Upper lobe of right lung (tissue), 1 donor: ENCODE measurements around the gene FAM13B. TPM values are rescaled to one million over a fixed set of nuclear protein-coding genes. Genes with fewer than 3 reads are reported as not detected.

Experiments
- ATAC-seq: fragments of 200-7000 bp; cut with Tn5 transposase; one replicate; pipeline ENCODE4 v1.9.1; 2020; ENCODE audit warnings: mild to moderate bottlenecking, moderate library complexity
- DNase-seq: peaks from one replicate; pipeline ENCODE4 v3.0.0-alpha.2; 2020
- H3K27ac ChIP-seq: fragments of 200-600 bp; one replicate; pipeline ENCODE4 v1.8.0; 2022
- H3K27me3 ChIP-seq: fragments of 200-600 bp; one replicate; pipeline ENCODE4 v1.8.0; 2022; ENCODE audit warnings: mild to moderate bottlenecking
- H3K36me3 ChIP-seq: fragments of 200-600 bp; one replicate; pipeline ENCODE4 v1.8.0; 2022
- H3K4me1 ChIP-seq: fragments of 200-600 bp; one replicate; pipeline ENCODE4 v1.8.0; 2022
- H3K4me3 ChIP-seq: fragments of 200-600 bp; one replicate; pipeline ENCODE4 v1.8.0; 2022; ENCODE audit warnings: mild to moderate bottlenecking
- H3K9me3 ChIP-seq: fragments of 200-600 bp; one replicate; pipeline ENCODE4 v1.8.0; 2022
- CTCF ChIP-seq: fragments of 200-600 bp; IDR thresholded peaks from one replicate; pipeline ENCODE4 v1.8.0; 2022; ENCODE audit warnings: antibody characterized with exemption
- intact Hi-C: fragments of 100-400 bp; cut with DNase I; formaldehyde crosslinking; loops from one replicate; pipeline ENCODE4 v1.11.0; 2022
- total RNA-seq: library from RNA; stranded (reverse); fragmentation: NEBNext Ultra II Directional; extraction: Animal tissue kit (Norgen Biotek cat#: 25700); gene quantifications from one replicate; pipeline ENCODE4 v1.2.1, GENCODE V29; 2021
- donor health status: DM: no; HTN: yes; CAD: no; lungs with severe emphysema.

FAM13B gene
- total RNA-seq, 1 donor from 2014 or later, result 42.4 TPM

GRCh38 chr5:137890845-137891244 lies 142.0 kb downstream of the FAM13B start:
- H3K9me3 ChIP-seq, result no peaks in the 10 kb centered on the region
- intact Hi-C loops, result no loop called here
- TF ChIP-seq CTCF, result no peak
- no peaks in the 10 kb centered on the region for H3K36me3 ChIP-seq
- no peak overlapping the region for H3K27ac ChIP-seq
- H3K4me3 ChIP-seq, result no peak overlapping the region
- H3K4me1 ChIP-seq, result no peaks in the 10 kb centered on the region
- DNase-seq (no peak), ATAC-seq (no peak)
- no peaks in the 10 kb centered on the region for H3K27me3 ChIP-seq

- no peak for TF ChIP-seq CTCF
- no peaks in the 10 kb centered on the region for H3K4me1 ChIP-seq
- H3K27me3 ChIP-seq, result no peaks in the 10 kb centered on the region
- DNase-seq, result peak; percentile 93
- H3K27ac ChIP-seq, result peak within 1 kb of the TSS; percentile 75
- intact Hi-C loops, result no loop called here
- H3K4me3 ChIP-seq, result peak within 1 kb of the TSS; percentile 53
- H3K9me3 ChIP-seq, result no peaks in the 10 kb centered on the region
- H3K36me3 ChIP-seq, result no peaks in the 10 kb centered on the region
- ATAC-seq, result peak; percentile 100
Observed at GRCh38 chr5:137888863-137889759, 143.8 kb downstream of the FAM13B start, which contains the start of gene PKD2L2. Gene PKD2L2 (plus strand): TSS chr5:137889457. CDS start chr5:137889492, 35 bp downstream.

- Histone ChIP-seq H3K36me3 (no peaks in the 10 kb centered on the region), H3K4me1 (no peaks in the 10 kb centered on the region), H3K27ac (peak overlapping the region; percentile 75), H3K27me3 (no peaks in the 10 kb centered on the region), H3K4me3 (peak overlapping the region; percentile 53), H3K9me3 (no peaks in the 10 kb centered on the region)
- no peak for TF ChIP-seq CTCF
- ATAC-seq (no peak), DNase-seq (no peak)
- intact Hi-C loops, result no loop called here
Observed at GRCh38 chr5:137888466-137888862, 144.4 kb downstream of the FAM13B start.

Other genes starting within 250 kb of the FAM13B start
- not detected for gene MYOT, start 165.2 kb downstream of the FAM13B start, total RNA-seq
- not detected for gene PKD2L2, start 143.6 kb downstream of the FAM13B start, total RNA-seq
- gene WNT8A, start 51.0 kb upstream of the FAM13B start, total RNA-seq, result not detected
- gene NME5, start 106.3 kb upstream of the FAM13B start, total RNA-seq, result 2.4 TPM
- 46.7 TPM for gene BRD8, start 145.6 kb upstream of the FAM13B start, total RNA-seq
- gene KIF20A, start 146.0 kb upstream of the FAM13B start, total RNA-seq, result 0.69 TPM
- gene CDC23, start 180.2 kb upstream of the FAM13B start, total RNA-seq, result 19.3 TPM
- gene GFRA3, start 241.5 kb upstream of the FAM13B start, total RNA-seq, result 0.90 TPM